ENCODE measurements around the gene PRKCSH. TPM values are rescaled to one million over a fixed set of nuclear protein-coding genes. Genes with fewer than 3 reads are reported as not detected.
"Not testable (repeated sequence)": the region's sequence is repeated elsewhere in the genome, so short reads cannot be mapped to it uniquely, and the experiment has no call there.

Gene PRKCSH
- polyA plus RNA-seq (ENCODE audit: insufficient read length in 4 of 4), result 100 to 1,000 TPM; 306 to 374 (median 342) TPM

- peak; percentile 99 to 100 (median 100) for DNase-seq (ENCODE audit: low read depth in 4 of 4, low spot score in 3 of 4)
These were observed at the start of gene PRKCSH, which contains the start of gene ODAD3 for GRCh38 chr19:11435057-11435832. Gene PRKCSH, plus strand, starts transcription at chr19:11435635. Its CDS starts 483 bp downstream, at chr19:11436118. Gene ODAD3, minus strand, starts transcription at chr19:11435121. Its CDS starts 105 bp downstream, at chr19:11435016.

- no peak for DNase-seq (ENCODE audit: low read depth in 4 of 4, low spot score in 3 of 4)
These were observed 48.0 kb upstream of the PRKCSH start for GRCh38 chr19:11387162-11388034.

- DNase-seq (ENCODE audit: low read depth in 4 of 4, low spot score in 3 of 4), result no peak
These were observed 45.1 kb upstream of the PRKCSH start for GRCh38 chr19:11390359-11390758.

GRCh38 chr19:11390933-11391680 is 44.3 kb upstream of the PRKCSH start:
- DNase-seq (ENCODE audit: low read depth in 4 of 4, low spot score in 3 of 4), result no peak

DNA sequence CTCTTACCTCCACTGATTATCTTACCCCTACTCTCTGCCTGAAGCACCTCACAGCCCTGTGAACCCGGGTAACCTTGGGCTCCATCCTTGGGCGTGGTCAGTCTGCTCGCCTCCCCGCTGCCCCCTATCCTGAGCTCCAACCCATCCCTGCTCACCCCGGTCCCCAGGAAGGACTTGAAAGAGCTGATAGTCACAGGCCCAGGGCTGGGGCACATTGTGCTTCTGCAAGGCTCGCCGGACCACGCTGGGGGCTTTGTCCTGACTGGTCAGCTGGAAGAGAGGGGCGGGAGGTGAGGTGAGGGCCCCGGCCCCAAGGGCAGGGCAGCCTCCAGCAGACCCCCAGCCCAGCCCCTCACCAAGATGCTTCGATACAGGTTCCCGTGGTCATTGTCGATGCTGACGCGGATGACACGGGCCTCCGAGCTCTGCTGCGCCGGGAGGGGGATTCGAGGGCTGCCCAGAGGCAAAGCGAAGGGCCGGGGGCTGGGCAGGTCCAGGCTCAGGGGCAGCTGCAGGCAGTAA is 38.3 kb upstream of the PRKCSH start:
- DNase-seq (ENCODE audit: low read depth in 4 of 4, low spot score in 3 of 4), result no peak

DNA sequence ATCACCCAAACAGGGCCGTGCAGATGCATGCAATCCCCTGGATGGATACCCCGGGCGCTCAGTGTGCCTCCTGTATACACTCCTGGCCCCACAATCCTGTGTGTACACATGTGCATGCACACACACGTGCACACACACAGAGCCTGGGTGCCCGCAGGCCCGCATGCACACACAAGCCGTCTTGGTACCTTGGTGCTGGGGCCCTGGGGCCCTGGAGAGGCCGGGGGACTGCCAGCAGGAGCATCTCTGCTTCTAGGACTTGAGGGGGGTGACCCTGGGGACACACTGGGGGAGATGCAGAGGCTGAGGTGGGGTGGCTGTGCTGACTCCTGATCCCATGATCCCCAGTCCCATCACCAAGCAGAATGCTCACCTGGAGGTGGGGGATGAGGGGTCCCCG is 35.8 kb upstream of the PRKCSH start:
- DNase-seq (ENCODE audit: low read depth in 4 of 4, low spot score in 3 of 4), result no peak

DNA sequence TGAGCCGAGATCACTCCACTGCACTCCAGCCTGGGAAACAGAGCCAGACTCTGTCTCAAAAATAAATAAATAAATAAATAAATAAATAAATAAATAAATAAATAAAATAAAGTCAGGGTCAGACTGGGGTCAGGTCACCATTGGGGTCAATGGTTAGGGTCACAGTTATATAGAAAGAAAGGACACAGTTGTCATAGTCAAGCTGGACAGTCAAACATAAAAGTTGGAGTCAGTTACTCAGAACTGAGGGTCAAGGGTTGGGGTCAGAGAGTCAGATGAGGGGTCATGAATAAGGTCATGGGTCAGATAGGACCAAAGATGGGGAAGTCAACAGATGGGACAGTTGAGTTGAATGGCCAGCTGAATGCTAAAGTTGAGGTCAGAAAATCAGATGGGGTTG is 34.6 kb upstream of the PRKCSH start:
- no peak for DNase-seq (ENCODE audit: low read depth in 4 of 4, low spot score in 3 of 4)

- no peak for DNase-seq (ENCODE audit: low read depth in 4 of 4, low spot score in 3 of 4)
These were observed 33.5 kb upstream of the PRKCSH start for GRCh38 chr19:11401808-11402543.

DNA sequence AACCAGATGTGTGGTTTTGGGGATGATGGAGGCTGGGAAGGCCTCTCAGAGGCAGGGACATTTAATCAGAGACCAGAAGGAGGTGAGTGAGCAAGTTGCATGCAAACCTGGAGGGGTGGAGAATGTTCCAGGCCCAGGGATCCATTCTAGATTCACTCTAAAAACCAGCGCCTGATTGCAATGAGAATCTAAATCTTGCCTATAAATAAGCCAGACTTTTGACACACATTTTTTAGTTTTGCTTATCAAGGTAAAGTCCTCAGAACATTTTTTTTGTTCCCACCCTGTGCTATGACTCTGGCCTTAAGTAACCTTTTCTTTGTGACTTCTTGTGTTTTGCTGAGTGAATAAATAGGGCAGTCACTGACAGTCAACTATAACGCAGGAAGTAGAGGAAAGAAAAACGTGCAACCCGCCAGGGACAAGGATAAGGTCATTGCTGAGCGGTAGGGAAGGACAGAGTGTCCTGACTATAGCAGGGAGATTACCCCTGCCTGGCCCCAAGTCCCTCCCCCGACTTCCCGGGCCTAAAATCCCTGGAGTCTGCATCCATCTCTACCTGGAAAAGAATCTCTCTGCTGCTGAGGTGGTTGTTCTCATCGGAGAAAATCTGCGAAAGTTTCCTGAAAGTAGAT is 30.7 kb upstream of the PRKCSH start:
- DNase-seq (ENCODE audit: low read depth in 4 of 4, low spot score in 3 of 4), result no peak

DNA sequence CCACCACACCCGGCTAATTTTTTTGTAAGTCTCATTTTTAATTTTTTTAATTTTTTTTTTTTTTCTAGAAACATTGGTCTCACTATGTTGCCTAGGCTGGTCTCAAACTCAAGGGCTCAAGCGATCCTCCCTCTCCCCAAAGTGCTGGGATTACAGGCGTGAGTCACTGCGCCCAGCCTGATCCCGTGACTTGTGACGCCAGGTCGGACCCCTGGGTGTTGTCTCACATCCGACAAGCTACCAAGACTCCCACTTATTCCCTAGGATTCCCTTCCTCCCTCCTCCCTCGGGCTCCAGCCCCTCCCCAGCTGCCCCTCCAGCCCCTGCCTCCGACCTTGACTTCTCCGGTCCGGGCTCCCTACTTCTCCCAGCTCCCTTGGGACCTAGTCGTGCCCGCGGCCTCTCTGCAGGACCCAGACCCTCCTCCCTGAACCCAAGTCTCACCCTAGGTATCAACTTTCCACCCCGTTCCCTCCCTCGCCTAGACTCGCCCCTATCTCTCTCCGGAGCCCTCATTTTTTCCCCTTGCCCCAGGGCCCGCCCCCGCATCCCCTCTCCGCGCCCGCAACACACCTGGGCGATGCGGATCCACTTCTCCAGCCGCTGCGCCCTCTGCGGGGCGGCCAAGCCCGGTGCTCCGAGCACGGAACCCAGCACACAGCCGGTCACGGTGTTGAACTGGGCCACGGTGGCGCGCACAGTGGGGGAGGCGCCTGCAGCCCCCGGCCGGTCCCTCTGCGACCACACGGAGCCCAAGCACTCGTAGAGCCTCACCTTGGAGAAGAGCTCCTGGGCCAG is 29.4 kb upstream of the PRKCSH start:
- no peak for DNase-seq (ENCODE audit: low read depth in 4 of 4, low spot score in 3 of 4)

- not testable (repeated sequence) for DNase-seq (ENCODE audit: low read depth in 4 of 4, low spot score in 3 of 4)
These were observed 28.7 kb upstream of the PRKCSH start for GRCh38 chr19:11406703-11407236.

DNA sequence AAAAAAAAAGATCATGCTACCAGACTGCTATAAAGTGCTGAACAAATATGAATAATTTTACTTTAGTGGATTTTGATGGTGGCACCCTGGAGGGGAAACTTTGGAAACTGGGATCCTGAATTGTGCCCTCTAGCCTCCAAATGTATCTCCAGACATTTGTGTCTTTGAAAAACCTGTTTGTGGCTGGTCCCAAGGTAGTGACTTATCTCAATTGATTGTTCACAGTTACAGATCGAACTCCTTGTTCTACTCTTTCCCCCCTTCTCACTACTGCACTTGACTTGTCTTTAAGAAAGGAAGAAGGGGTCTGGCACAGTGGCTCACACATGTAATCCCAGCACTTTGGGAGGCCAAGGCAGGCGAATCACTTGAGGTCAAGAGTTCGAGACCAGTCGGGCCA is 26.8 kb upstream of the PRKCSH start:
- DNase-seq (ENCODE audit: low read depth in 4 of 4, low spot score in 3 of 4), result no peak

DNA sequence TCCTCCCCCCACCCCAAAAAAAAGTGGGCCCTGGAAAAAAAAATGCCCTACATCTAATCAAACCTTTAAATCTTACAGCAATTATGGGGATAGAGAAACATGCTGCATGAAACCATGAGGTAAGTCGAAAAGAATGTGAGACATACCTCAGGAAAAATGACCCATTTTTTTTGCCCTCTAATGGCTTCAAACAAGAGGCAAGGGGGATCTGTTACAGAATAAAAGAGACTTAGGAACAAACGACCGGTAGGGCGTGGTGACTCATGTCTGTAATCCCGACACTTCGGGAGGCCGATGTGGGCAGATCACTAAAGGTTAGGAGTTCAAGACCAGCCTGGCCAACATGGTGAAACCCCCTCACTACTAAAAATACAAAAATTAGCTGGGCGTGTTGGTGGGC is 24.8 kb upstream of the PRKCSH start:
- no peak for DNase-seq (ENCODE audit: low read depth in 4 of 4, low spot score in 3 of 4)

- DNase-seq (ENCODE audit: low read depth in 4 of 4, low spot score in 3 of 4), result no peak
These were observed 20.9 kb upstream of the PRKCSH start for GRCh38 chr19:11414544-11414943.

- no peak for DNase-seq (ENCODE audit: low read depth in 4 of 4, low spot score in 3 of 4)
These were observed 18.9 kb upstream of the PRKCSH start for GRCh38 chr19:11416346-11417052.

DNA sequence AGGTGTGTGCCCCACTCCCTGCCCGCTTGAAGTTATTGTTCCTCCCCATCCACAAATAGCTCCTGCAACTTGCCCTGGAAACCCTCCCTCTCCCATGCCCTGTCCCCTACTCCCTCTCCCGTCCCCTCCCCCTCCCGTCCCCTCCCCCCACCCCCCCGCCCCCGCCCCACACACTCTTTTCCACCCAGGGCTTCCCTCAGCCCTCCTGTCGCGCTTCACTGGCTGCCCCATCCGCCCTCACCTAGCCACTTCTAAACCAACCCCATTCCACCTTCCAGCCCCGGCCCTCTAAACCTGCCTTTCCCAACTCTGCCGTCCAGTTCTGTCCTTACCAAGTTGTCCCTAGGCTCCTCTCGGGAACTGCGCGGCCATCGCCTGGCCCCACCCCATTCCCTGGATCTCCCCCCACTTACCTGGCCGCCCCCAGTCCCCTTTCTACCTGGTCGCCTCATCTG is 17.3 kb upstream of the PRKCSH start:
- DNase-seq (ENCODE audit: low read depth in 4 of 4, low spot score in 3 of 4), result no peak
